Ishikawa (cell line): ENCODE results near the gene SUFU.
A peak's percentile ranks its signal among the peaks of the same experiment; 100 is the strongest.

ENCODE experiments used
- CEBPB ChIP-seq: IDR thresholded peaks from 2 replicates; pipeline ENCODE4 v1.6.1; 2012
- CREB1 ChIP-seq: IDR thresholded peaks from 2 replicates; pipeline ENCODE4 v1.6.1; 2012; ENCODE audit warnings: low read depth
- EGR1 ChIP-seq: IDR thresholded peaks from 2 replicates; pipeline ENCODE4 v1.6.1; 2012
- EP300 ChIP-seq: IDR thresholded peaks from 2 replicates; pipeline ENCODE4 v1.6.1; 2012; ENCODE audit warnings: borderline replicate concordance
- FOXM1 ChIP-seq: IDR thresholded peaks from 2 replicates; pipeline ENCODE4 v1.6.1; 2012; ENCODE audit warnings: low read depth, borderline replicate concordance
- NFIC ChIP-seq: IDR thresholded peaks from 2 replicates; pipeline ENCODE4 v1.6.1; 2012
- RAD21 ChIP-seq: IDR thresholded peaks from 2 replicates; pipeline ENCODE4 v1.6.1; 2012; ENCODE audit warnings: low read depth
- REST ChIP-seq: IDR thresholded peaks from 2 replicates; pipeline ENCODE4 v1.6.1; 2012; ENCODE audit warnings: low read depth, mild to moderate bottlenecking
- TAF1 ChIP-seq: IDR thresholded peaks from 2 replicates; pipeline ENCODE4 v1.6.1; 2012; ENCODE audit warnings: low read depth, mild to moderate bottlenecking
- TCF12 ChIP-seq: IDR thresholded peaks from 2 replicates; pipeline ENCODE4 v1.6.1; 2012; ENCODE audit warnings: low read depth
- TEAD4 ChIP-seq: IDR thresholded peaks from 2 replicates; pipeline ENCODE4 v1.6.1; 2012
- YY1 ChIP-seq: IDR thresholded peaks from 2 replicates; pipeline ENCODE4 v1.6.1; 2012; ENCODE audit warnings: low read depth
- ZBTB7A ChIP-seq: IDR thresholded peaks from 2 replicates; pipeline ENCODE4 v1.6.1; 2012; ENCODE audit warnings: low read depth
- TF ChIP-seq, protein P1 (sequence below): IDR thresholded peaks from 2 replicates; pipeline ENCODE4 v1.6.1; 2012
- TF ChIP-seq, protein P2 (sequence below): IDR thresholded peaks from 2 replicates; pipeline ENCODE4 v1.6.1; 2012

The SUFU gene

GRCh38 chr10:102669206-102670064, 165.7 kb downstream of the SUFU start:
- no peak for TF ChIP-seq NFIC
- TF ChIP-seq EGR1: no peak
- no peak for TF ChIP-seq TAF1
- no peak for TF ChIP-seq TEAD4
- TF ChIP-seq RAD21: peak; percentile 40; the same call in 1 of the 2 replicates
- TF ChIP-seq CREB1: no peak
- TF ChIP-seq, protein P1, sequence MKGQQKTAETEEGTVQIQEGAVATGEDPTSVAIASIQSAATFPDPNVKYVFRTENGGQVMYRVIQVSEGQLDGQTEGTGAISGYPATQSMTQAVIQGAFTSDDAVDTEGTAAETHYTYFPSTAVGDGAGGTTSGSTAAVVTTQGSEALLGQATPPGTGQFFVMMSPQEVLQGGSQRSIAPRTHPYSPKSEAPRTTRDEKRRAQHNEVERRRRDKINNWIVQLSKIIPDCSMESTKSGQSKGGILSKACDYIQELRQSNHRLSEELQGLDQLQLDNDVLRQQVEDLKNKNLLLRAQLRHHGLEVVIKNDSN: no peak
- TF ChIP-seq TCF12: no peak
- TF ChIP-seq CEBPB: no peak
- TF ChIP-seq ZBTB7A: peak; percentile 92
- no peak for TF ChIP-seq EP300
- TF ChIP-seq YY1: no peak
- TF ChIP-seq, protein P2, sequence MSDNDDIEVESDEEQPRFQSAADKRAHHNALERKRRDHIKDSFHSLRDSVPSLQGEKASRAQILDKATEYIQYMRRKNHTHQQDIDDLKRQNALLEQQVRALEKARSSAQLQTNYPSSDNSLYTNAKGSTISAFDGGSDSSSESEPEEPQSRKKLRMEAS: no peak
- no peak for TF ChIP-seq REST
- TF ChIP-seq FOXM1: no peak

GRCh38 chr10:102670065-102670670, 166.4 kb downstream of the SUFU start:
- TF ChIP-seq, protein P1: no peak
- TF ChIP-seq TAF1: no peak
- TF ChIP-seq REST: no peak
- no peak for TF ChIP-seq TCF12
- TF ChIP-seq FOXM1: no peak
- TF ChIP-seq EGR1: no peak
- TF ChIP-seq ZBTB7A: no peak
- no peak for TF ChIP-seq EP300
- no peak for TF ChIP-seq TEAD4
- no peak for TF ChIP-seq CEBPB
- no peak for TF ChIP-seq CREB1
- TF ChIP-seq RAD21: no peak
- TF ChIP-seq YY1: no peak
- TF ChIP-seq, protein P2: no peak
- no peak for TF ChIP-seq NFIC

DNA sequence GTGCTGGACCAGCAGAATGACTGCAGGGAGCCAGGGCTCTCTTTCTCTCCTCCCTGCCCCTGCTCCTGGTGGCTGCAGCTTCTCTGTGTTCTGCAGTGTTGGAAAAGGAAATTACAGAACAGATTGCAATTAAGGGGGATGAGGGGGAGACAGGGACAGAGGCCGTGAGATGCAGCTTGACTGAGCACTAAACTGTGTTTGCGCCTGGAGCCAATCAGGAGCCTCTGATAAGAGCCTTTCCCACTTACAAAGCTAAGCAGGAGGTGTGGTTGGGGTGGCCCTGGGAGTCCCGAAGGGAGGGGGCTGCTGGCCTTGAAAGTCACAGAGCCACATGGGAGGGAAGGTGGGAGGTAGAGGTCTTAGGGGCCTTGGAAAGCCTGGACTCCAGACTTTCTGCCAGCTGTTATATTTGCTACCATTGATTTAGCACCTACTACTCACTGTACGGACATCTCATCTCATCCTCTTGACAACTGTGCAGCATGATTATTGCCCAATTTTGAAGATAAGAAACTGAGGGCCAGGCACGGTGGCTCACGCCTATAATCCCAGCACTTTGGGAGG, 167.2 kb downstream of the SUFU start:
- no peak for TF ChIP-seq FOXM1
- no peak for TF ChIP-seq CREB1
- TF ChIP-seq REST: no peak
- TF ChIP-seq, protein P1: no peak
